Ishikawa (cell line): ENCODE results near the gene SNX32.

ENCODE experiments used
- FOXM1 ChIP-seq: IDR thresholded peaks from 2 replicates; pipeline ENCODE4 v1.6.1; 2012; ENCODE audit warnings: low read depth, borderline replicate concordance
- MAX ChIP-seq: IDR thresholded peaks from 2 replicates; pipeline ENCODE4 v1.6.1; 2012
- TAF1 ChIP-seq: IDR thresholded peaks from 2 replicates; pipeline ENCODE4 v1.6.1; 2012; ENCODE audit warnings: low read depth, mild to moderate bottlenecking
- YY1 ChIP-seq: IDR thresholded peaks from 2 replicates; pipeline ENCODE4 v1.6.1; 2012; ENCODE audit warnings: low read depth

- TF ChIP-seq FOXM1 (no peak), YY1 (no peak), MAX (no peak), TAF1 (no peak)
Observed at GRCh38 chr11:65798882-65799281, 34.9 kb upstream of the SNX32 start.
